ENCODE measurements around the gene FOXD1. TPM values are rescaled to one million over a fixed set of nuclear protein-coding genes. Genes with fewer than 3 reads are reported as not detected.

FOXD1 gene
- total and polyA plus RNA-seq, 7 donors, result 0.15 to 0.94 (median 0.32) TPM; not detected in 1

GRCh38 chr5:73441378-73441777 lies 7.2 kb downstream of the FOXD1 start:
- DNase-seq, result no peak
- Histone ChIP-seq H3K4me3 (no peak overlapping the region), H3K27ac (no peak overlapping the region), H3K4me1 (peaks cover 5% of the 10 kb centered on the region), H3K36me3 (ENCODE audit: insufficient read depth in 1 of 2, low read depth in 1 of 2) (no peaks in the 10 kb centered on the region), H3K27me3 (ENCODE audit: insufficient read depth in 3 of 3, low read length in 2 of 3) (peaks cover 20 to 99% (median 45%) of the 10 kb centered on the region in 3 donors), H3K9me3 (no peaks in the 10 kb centered on the region)
- no peak for ATAC-seq
- TF ChIP-seq CTCF (IDR thresholded peaks at IDR 0.05), result no peak
- intact Hi-C loops (cut with DNase I), result no loop called here

GRCh38 chr5:73440262-73440661 lies 8.3 kb downstream of the FOXD1 start:
- no peak overlapping the region for H3K27ac ChIP-seq
- ATAC-seq, result no peak
- WGBS, 3 donors, result 40 to 52% (median 48%) methylated on average over 1 of the region's 1 CpG
- no peak overlapping the region for H3K4me3 ChIP-seq
- H3K9me3 ChIP-seq, result no peaks in the 10 kb centered on the region
- H3K27me3 ChIP-seq (ENCODE audit: insufficient read depth in 3 of 3, low read length in 2 of 3), result peaks cover 25 to 99% (median 53%) of the 10 kb centered on the region in 3 donors
- peaks cover 5% of the 10 kb centered on the region for H3K4me1 ChIP-seq
- H3K36me3 ChIP-seq (ENCODE audit: insufficient read depth in 1 of 2, low read depth in 1 of 2), result no peaks in the 10 kb centered on the region
- intact Hi-C loops (cut with DNase I), result no loop called here
- no peak for DNase-seq
- no peak for TF ChIP-seq CTCF (IDR thresholded peaks at IDR 0.05)

- peaks cover 5% of the 10 kb centered on the region for H3K4me1 ChIP-seq
- intact Hi-C loops (cut with DNase I), result no loop called here
- no peak for ATAC-seq
- peaks cover 31 to 99% (median 43%) of the 10 kb centered on the region in 3 donors for H3K27me3 ChIP-seq (ENCODE audit: insufficient read depth in 3 of 3, low read length in 2 of 3)
- no peaks in the 10 kb centered on the region for H3K9me3 ChIP-seq
- no peaks in the 10 kb centered on the region for H3K36me3 ChIP-seq (ENCODE audit: insufficient read depth in 1 of 2, low read depth in 1 of 2)
- no peak overlapping the region for H3K4me3 ChIP-seq
- H3K27ac ChIP-seq, result no peak overlapping the region
- TF ChIP-seq CTCF (IDR thresholded peaks at IDR 0.05), result no peak
- DNase-seq, result no peak
- 18 to 27% (median 25%) methylated on average over 5 of the region's 5 CpGs for WGBS, 3 donors
Measured at GRCh38 chr5:73438645-73439470, 9.7 kb downstream of the FOXD1 start.

- intact Hi-C loops (cut with DNase I), result no loop called here
- H3K27me3 ChIP-seq (ENCODE audit: insufficient read depth in 3 of 3, low read length in 2 of 3), result peaks cover 36 to 99% (median 40%) of the 10 kb centered on the region in 3 donors
- no peak for TF ChIP-seq CTCF (IDR thresholded peaks at IDR 0.05)
- H3K4me1 ChIP-seq, result peaks cover 5% of the 10 kb centered on the region
- peak overlapping the region; percentile 47 for H3K4me3 ChIP-seq
- WGBS, 3 donors, result 10 to 11% (median 10%) methylated on average over 18 of the region's 18 CpGs
- no peak overlapping the region for H3K27ac ChIP-seq
- DNase-seq, result no peak
- ATAC-seq, result no peak
- H3K36me3 ChIP-seq (ENCODE audit: insufficient read depth in 1 of 2, low read depth in 1 of 2), result no peaks in the 10 kb centered on the region
- no peaks in the 10 kb centered on the region for H3K9me3 ChIP-seq
Measured at GRCh38 chr5:73437777-73438644, 10.6 kb downstream of the FOXD1 start.

All from psoas muscle (tissue), 8 donors.